ENCODE measurements around the gene RBM5. TPM values are rescaled to one million over a fixed set of nuclear protein-coding genes. Genes with fewer than 3 reads are reported as not detected.
A peak's percentile ranks its signal among the peaks of the same experiment; 100 is the strongest.

Gene RBM5
- polyA plus RNA-seq, 4 donors, result 57.1 to 216 (median 84.3) TPM

DNA sequence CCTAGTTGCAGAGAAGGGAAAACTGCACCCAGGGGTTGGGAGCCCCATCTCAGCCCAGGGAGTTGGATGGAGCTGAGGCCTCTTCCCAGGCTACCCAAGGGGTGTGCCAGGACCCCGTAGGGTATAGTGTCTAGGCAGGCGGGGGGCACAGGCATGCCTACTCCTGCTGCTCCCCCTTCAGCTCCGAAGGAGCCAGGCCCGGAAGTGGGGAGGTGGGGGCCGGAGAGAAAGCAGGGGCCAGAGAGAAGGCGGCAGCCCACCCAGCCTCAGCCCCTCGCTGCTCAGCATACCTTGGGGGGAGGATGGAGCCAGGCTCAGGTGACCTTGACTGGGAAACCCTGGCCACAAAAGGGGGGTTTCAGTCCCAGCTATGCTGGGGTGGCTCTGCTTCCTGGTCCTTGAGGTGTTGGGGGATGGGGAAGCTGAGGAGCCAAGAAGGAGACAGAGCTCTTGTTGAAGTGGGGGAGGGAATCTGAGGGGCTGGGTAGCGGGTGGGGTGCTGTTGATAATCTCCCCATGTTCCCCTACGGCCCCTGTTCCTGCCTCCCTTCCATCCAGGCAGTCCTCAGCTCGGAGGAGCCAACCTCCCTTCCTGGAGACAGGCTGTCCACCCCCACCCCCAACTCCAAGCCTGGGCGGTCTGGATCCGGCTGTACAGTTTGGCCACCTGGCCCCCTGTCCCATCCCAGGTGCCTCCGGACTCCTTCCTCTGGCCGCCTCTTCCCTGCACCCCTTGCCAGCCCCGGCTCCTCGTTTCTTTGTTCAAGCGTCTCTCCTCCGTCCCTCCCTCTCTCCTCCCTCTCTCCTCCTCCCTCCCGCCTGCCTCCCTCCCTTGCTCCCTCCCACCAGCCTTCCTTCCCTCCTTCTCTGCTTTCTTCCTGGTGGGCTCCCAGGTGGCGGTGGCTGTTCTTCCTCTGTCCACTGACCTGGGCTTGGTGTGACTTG, 68.1 kb downstream of the RBM5 start:
- Histone ChIP-seq H3K4me1 (ENCODE audit: control insufficient read depth in 3 of 3, insufficient read depth in 2 of 3, low read depth in 1 of 3, low read length in 2 of 3) (peaks cover 0 to 22% (median 2%) of the 10 kb centered on the region in 3 donors), H3K36me3 (ENCODE audit: control insufficient read depth in 3 of 3, insufficient read depth in 2 of 3, low read depth in 1 of 3, low read length in 3 of 3) (peaks cover 0 to 19% (median 0%) of the 10 kb centered on the region in 3 donors), H3K27me3 (ENCODE audit: control insufficient read depth in 3 of 3, insufficient read depth in 3 of 3, low read length in 3 of 3) (peaks cover 0 to 66% (median 0%) of the 10 kb centered on the region in 3 donors), H3K4me3 (ENCODE audit: low read depth in 1 of 3, low read length in 3 of 3) (peak overlapping the region; percentile 20 to 72 (median 44)), H3K9me3 (ENCODE audit: control insufficient read depth in 2 of 2, insufficient read depth in 1 of 2, low read depth in 1 of 2, low read length in 1 of 2) (no peaks in the 10 kb centered on the region), H3K27ac (ENCODE audit: low read depth in 1 of 3, low read length in 2 of 3) (peak overlapping the region; percentile 20 to 71 (median 27))
- WGBS, 3 donors, result 5 to 25% (median 22%) methylated on average over 16 to 20 of the region's 20 CpGs
- DNase-seq (no peak), FAIRE-seq (no peak)

DNA sequence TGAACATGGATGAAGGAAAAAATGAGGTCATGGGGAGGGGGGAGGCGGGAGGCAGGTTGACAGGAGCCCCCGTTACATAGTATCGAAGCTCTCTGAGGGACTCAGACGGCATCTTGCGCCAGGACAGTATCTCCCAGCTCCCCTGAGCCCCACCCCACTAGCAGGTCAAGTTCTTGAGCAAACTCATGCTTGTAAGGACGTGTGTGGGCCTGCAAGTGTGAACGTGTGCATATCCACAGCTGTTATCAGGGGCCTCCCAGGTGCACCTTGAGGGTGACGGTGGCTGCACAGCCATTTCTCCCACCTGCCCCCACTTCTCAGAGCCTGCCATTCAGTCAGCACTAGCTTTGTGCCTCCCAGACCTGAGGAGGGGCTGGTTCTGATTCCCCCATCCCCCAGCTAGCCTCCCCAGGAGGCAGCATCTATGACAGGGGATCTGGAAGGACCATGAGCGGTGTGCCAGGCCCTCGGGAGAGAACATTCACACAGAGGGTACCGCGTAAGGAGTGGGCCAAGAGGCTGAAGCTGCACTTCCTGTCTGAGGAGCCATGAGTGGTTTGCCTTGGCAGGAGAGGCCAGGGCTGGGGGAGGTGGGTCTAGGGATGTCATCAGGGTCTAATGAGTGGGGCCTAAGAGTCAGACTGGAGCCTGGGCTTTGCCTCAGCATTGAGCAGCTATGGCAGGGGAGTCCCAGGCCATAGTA, 69.3 kb downstream of the RBM5 start:
- peaks cover 0 to 74% (median 0%) of the 10 kb centered on the region in 3 donors for H3K27me3 ChIP-seq (ENCODE audit: control insufficient read depth in 3 of 3, insufficient read depth in 3 of 3, low read length in 3 of 3)
- H3K9me3 ChIP-seq (ENCODE audit: control insufficient read depth in 2 of 2, insufficient read depth in 1 of 2, low read depth in 1 of 2, low read length in 1 of 2), result no peaks in the 10 kb centered on the region
- FAIRE-seq (no peak), DNase-seq (no peak)
- 51 to 71% (median 70%) methylated on average over 10 to 12 of the region's 12 CpGs for WGBS, 3 donors
- H3K4me1 ChIP-seq (ENCODE audit: control insufficient read depth in 3 of 3, insufficient read depth in 2 of 3, low read depth in 1 of 3, low read length in 2 of 3), result peaks cover 0 to 22% (median 0%) of the 10 kb centered on the region in 3 donors
- peak overlapping the region in 1 of 3 donors; percentile 71 for H3K27ac ChIP-seq (ENCODE audit: low read depth in 1 of 3, low read length in 2 of 3)
- H3K4me3 ChIP-seq (ENCODE audit: low read depth in 1 of 3, low read length in 3 of 3), result no peak overlapping the region
- peaks cover 0 to 27% (median 0%) of the 10 kb centered on the region in 3 donors for H3K36me3 ChIP-seq (ENCODE audit: control insufficient read depth in 3 of 3, insufficient read depth in 2 of 3, low read depth in 1 of 3, low read length in 3 of 3)

DNA sequence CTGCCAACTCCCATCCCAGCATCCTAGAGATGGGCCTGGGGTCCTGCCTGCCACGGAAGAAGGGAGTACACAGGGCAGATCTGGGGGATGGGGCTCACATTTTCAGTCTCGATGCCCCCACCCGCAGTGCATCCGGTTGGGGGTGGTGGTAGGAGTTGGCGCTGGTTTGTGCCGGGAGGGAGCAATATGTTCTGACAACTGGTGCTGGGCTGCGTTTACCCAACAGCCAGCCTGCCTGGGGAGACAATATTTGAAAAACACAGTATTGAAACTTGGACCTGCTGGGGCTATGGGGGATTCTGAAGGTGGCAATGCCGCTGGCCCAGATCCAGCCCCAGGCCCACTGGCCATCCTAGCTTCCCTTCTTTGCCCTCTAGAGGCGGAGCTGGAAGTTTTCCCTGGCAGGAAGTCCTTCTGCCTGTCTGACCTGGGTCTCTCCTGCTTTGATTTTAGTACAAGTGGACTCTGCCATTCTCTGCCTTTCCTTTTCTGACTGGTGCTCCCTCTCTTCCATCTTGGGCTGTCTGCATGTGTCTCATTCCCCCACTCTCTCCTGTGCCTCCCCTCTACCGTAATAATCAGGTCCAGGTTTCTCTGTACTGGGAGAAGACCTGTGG, 69.9 kb downstream of the RBM5 start:
- DNase-seq, result no peak
- Histone ChIP-seq H3K36me3 (ENCODE audit: control insufficient read depth in 3 of 3, insufficient read depth in 2 of 3, low read depth in 1 of 3, low read length in 3 of 3) (peaks cover 0 to 34% (median 0%) of the 10 kb centered on the region in 3 donors), H3K27ac (ENCODE audit: low read depth in 1 of 3, low read length in 2 of 3) (peak overlapping the region in 1 of 3 donors; percentile 51), H3K4me3 (ENCODE audit: low read depth in 1 of 3, low read length in 3 of 3) (no peak overlapping the region), H3K4me1 (ENCODE audit: control insufficient read depth in 3 of 3, insufficient read depth in 2 of 3, low read depth in 1 of 3, low read length in 2 of 3) (peaks cover 0 to 27% (median 0%) of the 10 kb centered on the region in 3 donors), H3K27me3 (ENCODE audit: control insufficient read depth in 3 of 3, insufficient read depth in 3 of 3, low read length in 3 of 3) (peaks cover 0 to 73% (median 0%) of the 10 kb centered on the region in 3 donors), H3K9me3 (ENCODE audit: control insufficient read depth in 2 of 2, insufficient read depth in 1 of 2, low read depth in 1 of 2, low read length in 1 of 2) (no peaks in the 10 kb centered on the region)
- 61 to 78% (median 77%) methylated on average over 10 of the region's 10 CpGs for WGBS, 3 donors
- FAIRE-seq, result no peak

DNA sequence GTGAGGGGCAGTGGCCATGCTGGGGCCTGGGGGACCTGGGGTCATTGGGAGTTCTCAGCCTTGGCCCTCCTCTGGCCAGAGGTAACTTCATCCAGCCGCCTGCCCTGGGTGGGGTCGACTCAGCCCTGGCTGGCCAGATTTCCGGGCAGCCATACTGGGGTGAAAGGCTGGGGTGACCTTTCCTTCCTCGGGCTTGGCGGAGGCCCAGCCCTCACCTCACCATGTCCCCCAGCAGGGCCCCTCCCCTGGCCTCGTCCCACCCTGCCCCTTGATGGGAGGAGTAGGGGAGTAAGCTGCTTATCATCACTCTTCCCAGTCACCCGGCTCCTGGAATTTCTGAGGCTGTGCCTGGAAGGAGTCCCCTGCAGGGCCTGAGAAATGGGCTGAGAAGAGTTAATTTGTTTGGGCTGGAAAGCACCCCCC, 71.9 kb downstream of the RBM5 start:
- no peak for DNase-seq
- peaks cover 0 to 75% (median 0%) of the 10 kb centered on the region in 3 donors for H3K27me3 ChIP-seq (ENCODE audit: control insufficient read depth in 3 of 3, insufficient read depth in 3 of 3, low read length in 3 of 3)
- H3K4me3 ChIP-seq (ENCODE audit: low read depth in 1 of 3, low read length in 3 of 3), result no peak overlapping the region
- FAIRE-seq, result no peak
- no peaks in the 10 kb centered on the region for H3K9me3 ChIP-seq (ENCODE audit: control insufficient read depth in 2 of 2, insufficient read depth in 1 of 2, low read depth in 1 of 2, low read length in 1 of 2)
- 18 to 41% (median 38%) methylated on average over 7 of the region's 7 CpGs for WGBS, 3 donors
- peaks cover 0 to 35% (median 0%) of the 10 kb centered on the region in 3 donors for H3K36me3 ChIP-seq (ENCODE audit: control insufficient read depth in 3 of 3, insufficient read depth in 2 of 3, low read depth in 1 of 3, low read length in 3 of 3)
- peak overlapping the region in 1 of 3 donors; percentile 84 for H3K27ac ChIP-seq (ENCODE audit: low read depth in 1 of 3, low read length in 2 of 3)
- H3K4me1 ChIP-seq (ENCODE audit: control insufficient read depth in 3 of 3, insufficient read depth in 2 of 3, low read depth in 1 of 3, low read length in 2 of 3), result peaks cover 0 to 41% (median 3%) of the 10 kb centered on the region in 3 donors

DNA sequence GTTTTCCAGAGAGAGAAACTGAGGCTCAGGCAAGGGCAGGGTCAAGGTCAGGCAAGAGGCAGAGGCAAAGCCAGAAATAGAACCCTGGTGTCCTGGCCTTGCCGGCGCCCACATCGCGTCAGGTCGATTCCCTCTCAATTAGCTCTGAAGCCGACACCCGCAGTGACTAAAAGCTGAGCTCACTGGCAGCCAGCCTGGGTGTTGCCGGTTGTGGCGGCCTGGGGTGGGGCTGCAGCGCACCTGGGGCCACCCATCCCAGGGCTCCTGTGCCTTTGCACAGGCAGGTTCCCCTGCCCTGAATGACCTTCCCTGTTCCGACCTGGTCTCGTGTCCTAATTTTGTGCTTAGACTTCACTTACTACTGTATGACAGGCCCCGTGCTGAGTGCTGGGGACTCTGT, 72.6 kb downstream of the RBM5 start:
- H3K27ac ChIP-seq (ENCODE audit: low read depth in 1 of 3, low read length in 2 of 3), result peak overlapping the region in 1 of 3 donors; percentile 84
- FAIRE-seq, result no peak
- whole genome bisulfite sequencing, 3 donors, result 10 to 54% (median 42%) methylated on average over 13 of the region's 13 CpGs
- peaks cover 1 to 41% (median 5%) of the 10 kb centered on the region in 3 donors for H3K4me1 ChIP-seq (ENCODE audit: control insufficient read depth in 3 of 3, insufficient read depth in 2 of 3, low read depth in 1 of 3, low read length in 2 of 3)
- H3K36me3 ChIP-seq (ENCODE audit: control insufficient read depth in 3 of 3, insufficient read depth in 2 of 3, low read depth in 1 of 3, low read length in 3 of 3), result peaks cover 0 to 37% (median 0%) of the 10 kb centered on the region in 3 donors
- no peaks in the 10 kb centered on the region for H3K9me3 ChIP-seq (ENCODE audit: control insufficient read depth in 2 of 2, insufficient read depth in 1 of 2, low read depth in 1 of 2, low read length in 1 of 2)
- peaks cover 0 to 67% (median 0%) of the 10 kb centered on the region in 3 donors for H3K27me3 ChIP-seq (ENCODE audit: control insufficient read depth in 3 of 3, insufficient read depth in 3 of 3, low read length in 3 of 3)
- DNase-seq, result peak in 1 of 2 donors; percentile 84
- H3K4me3 ChIP-seq (ENCODE audit: low read depth in 1 of 3, low read length in 3 of 3), result no peak overlapping the region

DNA sequence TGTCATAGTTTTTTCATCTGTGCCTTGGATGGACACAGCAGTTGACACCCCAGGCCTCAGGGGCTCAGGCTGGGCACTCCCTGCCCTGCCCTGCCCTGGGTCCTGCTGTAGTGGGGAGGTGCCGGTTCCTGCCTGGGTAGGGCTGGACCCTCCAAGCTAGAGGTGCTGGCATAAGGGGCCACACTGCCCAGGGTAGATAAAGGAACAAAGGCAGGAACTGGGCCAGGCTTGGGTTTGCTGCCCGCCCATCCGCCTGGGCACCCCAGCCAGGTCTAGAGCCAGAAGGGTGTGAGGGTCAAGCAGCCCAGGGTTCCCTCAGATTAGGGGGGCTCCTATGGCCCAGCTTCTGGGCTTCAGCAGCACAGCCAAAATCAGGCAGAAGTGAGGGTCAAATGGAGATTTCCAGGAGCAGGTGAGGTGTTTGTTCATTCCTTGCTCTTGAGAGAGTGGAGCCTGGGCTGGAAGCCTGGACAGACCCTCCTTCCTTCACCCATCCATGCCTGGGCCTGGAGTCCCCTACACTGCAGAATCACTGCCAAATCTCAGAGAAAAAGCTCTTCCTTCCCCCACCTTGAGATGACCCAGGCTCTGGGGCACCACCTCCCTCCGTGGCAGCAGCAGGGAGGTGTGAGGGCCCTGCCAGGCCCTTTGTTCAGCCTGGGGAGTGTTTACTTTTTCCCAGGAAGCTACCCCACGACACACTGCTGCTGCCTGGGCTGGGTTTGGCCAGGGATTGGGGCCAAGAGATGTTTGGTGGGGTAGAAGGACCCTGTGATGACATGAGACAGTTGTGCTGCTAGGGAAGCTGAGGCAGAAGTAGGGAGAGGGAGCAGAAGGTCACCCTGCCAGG, 73.5 kb downstream of the RBM5 start:
- FAIRE-seq (no peak), DNase-seq (no peak)
- peaks cover 4 to 44% (median 9%) of the 10 kb centered on the region in 3 donors for H3K4me1 ChIP-seq (ENCODE audit: control insufficient read depth in 3 of 3, insufficient read depth in 2 of 3, low read depth in 1 of 3, low read length in 2 of 3)
- H3K4me3 ChIP-seq (ENCODE audit: low read depth in 1 of 3, low read length in 3 of 3), result no peak overlapping the region
- H3K27me3 ChIP-seq (ENCODE audit: control insufficient read depth in 3 of 3, insufficient read depth in 3 of 3, low read length in 3 of 3), result peaks cover 0 to 62% (median 0%) of the 10 kb centered on the region in 3 donors
- H3K36me3 ChIP-seq (ENCODE audit: control insufficient read depth in 3 of 3, insufficient read depth in 2 of 3, low read depth in 1 of 3, low read length in 3 of 3), result peaks cover 0 to 37% (median 0%) of the 10 kb centered on the region in 3 donors
- peak overlapping the region in 1 of 3 donors; percentile 84 for H3K27ac ChIP-seq (ENCODE audit: low read depth in 1 of 3, low read length in 2 of 3)
- WGBS, 3 donors, result 45 to 61% (median 54%) methylated on average over 5 of the region's 5 CpGs
- H3K9me3 ChIP-seq (ENCODE audit: control insufficient read depth in 2 of 2, insufficient read depth in 1 of 2, low read depth in 1 of 2, low read length in 1 of 2), result no peaks in the 10 kb centered on the region

DNA sequence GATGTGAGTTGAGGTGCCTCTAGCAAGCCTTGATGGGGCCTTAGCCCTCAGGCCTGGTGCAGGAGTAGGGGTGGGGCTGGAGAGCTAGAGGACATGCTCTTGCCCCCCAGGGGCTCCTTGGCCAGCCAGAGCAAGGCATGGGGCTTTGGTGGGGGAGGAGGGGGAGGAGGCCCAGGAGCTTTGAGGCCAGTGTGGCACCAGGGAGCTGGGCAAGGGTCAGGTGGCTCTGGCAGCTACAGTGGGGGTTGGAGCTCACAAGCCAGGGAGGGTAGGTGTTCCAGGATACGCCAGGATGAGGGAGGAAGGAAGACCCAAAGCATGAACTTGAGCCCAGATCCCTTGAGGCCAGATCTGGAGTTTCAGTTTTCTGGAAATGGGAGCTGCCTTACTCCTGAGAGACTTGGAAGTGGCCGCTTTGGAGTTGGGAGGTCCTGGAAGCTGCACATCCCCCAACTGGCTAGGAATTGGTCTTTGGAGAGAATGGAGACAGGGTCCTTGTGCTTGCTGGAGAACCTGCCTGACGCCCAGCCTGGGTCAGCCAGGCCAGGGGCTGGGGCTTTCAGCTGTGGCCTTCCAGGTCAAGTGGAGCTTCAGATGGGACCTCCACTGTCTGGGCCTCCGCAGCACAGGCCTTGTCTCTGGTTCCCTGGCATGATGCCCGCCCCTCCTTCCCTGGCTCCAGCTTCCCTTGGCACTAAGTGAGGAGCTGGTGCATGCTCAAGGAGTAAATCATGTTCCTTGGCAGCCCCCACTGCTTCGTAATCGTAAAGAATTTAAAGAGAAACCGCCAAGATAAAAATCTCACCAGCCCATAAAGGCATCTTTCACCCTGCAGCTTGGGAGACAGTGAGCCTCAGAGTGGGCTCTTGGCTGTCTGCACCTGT, 75.1 kb downstream of the RBM5 start:
- no peak overlapping the region for H3K4me3 ChIP-seq (ENCODE audit: low read depth in 1 of 3, low read length in 3 of 3)
- 34 to 43% (median 39%) methylated on average over 6 to 8 of the region's 8 CpGs for WGBS, 3 donors
- FAIRE-seq (no peak), DNase-seq (no peak)
- peak overlapping the region in 1 of 3 donors; percentile 49 for H3K27ac ChIP-seq (ENCODE audit: low read depth in 1 of 3, low read length in 2 of 3)
- H3K9me3 ChIP-seq (ENCODE audit: control insufficient read depth in 2 of 2, insufficient read depth in 1 of 2, low read depth in 1 of 2, low read length in 1 of 2), result no peaks in the 10 kb centered on the region
- peaks cover 0 to 49% (median 0%) of the 10 kb centered on the region in 3 donors for H3K27me3 ChIP-seq (ENCODE audit: control insufficient read depth in 3 of 3, insufficient read depth in 3 of 3, low read length in 3 of 3)
- peaks cover 0 to 40% (median 0%) of the 10 kb centered on the region in 3 donors for H3K36me3 ChIP-seq (ENCODE audit: control insufficient read depth in 3 of 3, insufficient read depth in 2 of 3, low read depth in 1 of 3, low read length in 3 of 3)
- H3K4me1 ChIP-seq (ENCODE audit: control insufficient read depth in 3 of 3, insufficient read depth in 2 of 3, low read depth in 1 of 3, low read length in 2 of 3), result peaks cover 4 to 39% (median 9%) of the 10 kb centered on the region in 3 donors
